Hematopoietic multipotent progenitor cell treated with erythropoietin and hydrocortisone succinate and interleukin-3 and kit ligand, for 8 days (in vitro differentiated cells): Measurements from ENCODE around the gene MYO5A.

ENCODE experiments used
- DNase-seq: peaks from one replicate; pipeline ENCODE4 v3.0.0-alpha.2; 2015

The MYO5A gene

GRCh38 chr15:52284164-52284563 is 244.5 kb downstream of the MYO5A start:
- no peak for DNase-seq

- no peak for DNase-seq
These were observed 245.4 kb downstream of the MYO5A start for GRCh38 chr15:52283281-52283680.

GRCh38 chr15:52282418-52282817 is 246.3 kb downstream of the MYO5A start:
- no peak for DNase-seq

DNA sequence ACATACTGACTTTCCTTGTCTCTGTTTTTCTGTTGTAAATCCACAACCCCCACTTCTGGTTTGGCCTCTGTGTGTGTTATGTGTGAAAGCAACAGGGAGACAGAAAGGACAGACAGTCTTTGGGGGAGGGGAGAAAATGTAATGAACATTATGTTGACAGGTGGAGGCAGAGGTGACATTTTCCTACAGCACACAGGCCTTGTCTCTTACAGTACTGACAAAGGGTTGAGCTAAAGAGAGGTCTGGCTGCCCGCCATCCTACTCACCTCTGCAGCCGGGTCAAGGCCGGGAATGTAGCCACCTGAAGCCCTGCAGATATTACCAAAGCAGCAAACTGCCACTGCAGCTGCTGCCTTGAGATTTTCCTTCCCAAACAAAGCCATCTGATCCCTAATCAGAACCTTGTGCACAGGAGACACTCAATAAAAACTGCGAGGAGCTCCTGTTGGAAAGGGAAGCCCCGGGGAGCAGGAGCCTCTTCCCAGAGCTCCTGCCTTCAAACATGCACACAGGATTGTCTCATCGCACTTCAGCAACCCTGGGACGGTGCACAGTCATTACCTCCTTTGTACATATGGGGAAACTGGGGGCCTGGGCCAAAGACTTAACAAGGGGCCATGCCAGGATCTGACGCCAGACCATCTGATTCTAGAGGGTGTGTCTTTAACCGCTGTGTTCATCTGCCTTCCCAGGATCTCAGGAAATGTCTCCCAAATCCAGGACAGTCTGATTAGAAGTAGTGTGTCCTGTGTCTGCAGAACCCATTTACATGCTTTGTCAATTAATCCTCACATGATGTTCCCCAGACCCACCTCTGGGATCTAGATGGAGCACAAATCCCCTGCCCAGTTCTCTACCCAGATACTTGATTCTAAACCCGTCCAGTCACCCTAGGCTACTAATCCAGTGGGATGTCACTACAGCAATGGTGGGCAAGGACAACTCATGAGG is 247.3 kb downstream of the MYO5A start:
- no peak for DNase-seq

GRCh38 chr15:52280326-52281084 is 248.2 kb downstream of the MYO5A start:
- no peak for DNase-seq

GRCh38 chr15:52278636-52279367 is 249.9 kb downstream of the MYO5A start:
- DNase-seq = no peak

DNA sequence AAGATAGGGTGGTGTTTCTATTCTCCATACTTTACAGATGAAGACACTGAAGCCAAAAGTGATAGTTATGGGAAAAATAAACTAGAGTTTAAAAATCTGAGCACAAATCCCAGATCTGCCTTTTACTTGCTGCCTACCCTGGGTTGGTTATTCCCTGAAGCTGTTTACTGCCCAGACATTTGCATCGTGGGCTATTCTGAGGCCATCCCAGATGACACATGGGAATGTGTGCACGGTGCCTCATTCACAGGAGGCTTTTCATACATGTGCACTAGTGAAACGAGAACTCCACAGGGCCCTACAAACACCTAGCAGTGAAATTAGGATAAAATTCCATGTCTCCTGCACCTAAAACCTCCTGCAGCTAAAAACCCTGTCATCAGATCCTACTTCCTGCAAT is 250.5 kb downstream of the MYO5A start:
- no peak for DNase-seq

- no peak for DNase-seq
These were observed 251.1 kb downstream of the MYO5A start for GRCh38 chr15:52277575-52277974.

DNA sequence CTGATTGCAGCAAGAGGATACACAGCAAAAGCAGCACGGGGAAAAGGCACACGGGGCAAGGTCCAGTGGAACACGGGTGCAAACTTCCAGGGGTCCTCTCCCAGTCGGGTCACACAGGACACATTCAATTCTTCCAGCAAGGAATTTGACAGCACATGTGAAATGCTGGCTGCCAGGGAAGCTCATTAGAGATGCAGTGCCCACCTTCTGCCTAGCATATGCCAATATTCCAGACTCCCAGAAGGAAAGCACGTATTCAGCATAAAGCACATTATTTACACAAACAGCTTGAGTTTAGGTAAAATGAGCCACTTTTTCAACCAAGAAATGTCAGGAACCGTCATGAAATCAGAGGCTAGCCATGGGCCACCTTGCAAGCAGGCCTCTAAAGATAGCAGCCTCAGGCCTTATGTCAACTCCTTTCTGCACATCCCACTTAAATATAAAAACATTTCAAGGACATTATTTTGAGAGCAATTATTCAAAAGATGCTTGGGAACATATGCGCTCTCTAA is 252.4 kb downstream of the MYO5A start:
- no peak for DNase-seq

DNA sequence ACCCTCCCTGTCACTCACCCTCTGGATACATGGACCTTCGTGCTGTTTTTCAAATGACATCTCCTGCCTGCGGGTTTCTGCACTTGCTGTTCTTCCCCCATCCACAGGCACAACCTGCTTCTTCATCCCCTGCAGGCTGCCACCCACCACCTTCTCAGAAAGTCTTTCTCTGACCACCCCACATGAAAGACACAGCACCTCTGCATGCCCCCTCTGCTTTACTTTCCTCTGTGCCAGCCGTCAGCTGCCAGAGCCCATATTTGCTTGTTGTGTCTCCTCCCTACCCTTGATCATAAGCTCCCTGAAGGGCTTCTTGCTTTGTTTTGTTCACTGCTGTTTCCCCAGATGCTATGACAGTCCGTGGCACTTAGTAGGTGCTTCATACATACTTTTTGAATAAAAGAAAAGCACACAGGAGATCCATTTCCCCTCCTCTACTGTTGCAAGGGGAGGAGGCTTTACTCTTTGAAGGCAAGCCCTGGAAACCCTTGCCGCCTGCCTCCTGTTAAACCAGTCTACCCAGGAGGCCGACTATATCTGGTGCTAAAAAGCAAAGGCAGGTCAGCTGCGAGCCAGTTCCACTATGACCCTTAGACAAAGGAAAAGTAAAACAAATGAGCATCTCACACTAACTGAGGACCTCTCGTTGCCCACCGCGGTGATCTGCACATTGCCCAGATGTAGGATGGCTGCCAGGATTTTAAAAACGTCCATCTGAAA is 265.0 kb downstream of the MYO5A start:
- no peak for DNase-seq

GRCh38 chr15:52262364-52262763 is 266.3 kb downstream of the MYO5A start:
- no peak for DNase-seq

DNA sequence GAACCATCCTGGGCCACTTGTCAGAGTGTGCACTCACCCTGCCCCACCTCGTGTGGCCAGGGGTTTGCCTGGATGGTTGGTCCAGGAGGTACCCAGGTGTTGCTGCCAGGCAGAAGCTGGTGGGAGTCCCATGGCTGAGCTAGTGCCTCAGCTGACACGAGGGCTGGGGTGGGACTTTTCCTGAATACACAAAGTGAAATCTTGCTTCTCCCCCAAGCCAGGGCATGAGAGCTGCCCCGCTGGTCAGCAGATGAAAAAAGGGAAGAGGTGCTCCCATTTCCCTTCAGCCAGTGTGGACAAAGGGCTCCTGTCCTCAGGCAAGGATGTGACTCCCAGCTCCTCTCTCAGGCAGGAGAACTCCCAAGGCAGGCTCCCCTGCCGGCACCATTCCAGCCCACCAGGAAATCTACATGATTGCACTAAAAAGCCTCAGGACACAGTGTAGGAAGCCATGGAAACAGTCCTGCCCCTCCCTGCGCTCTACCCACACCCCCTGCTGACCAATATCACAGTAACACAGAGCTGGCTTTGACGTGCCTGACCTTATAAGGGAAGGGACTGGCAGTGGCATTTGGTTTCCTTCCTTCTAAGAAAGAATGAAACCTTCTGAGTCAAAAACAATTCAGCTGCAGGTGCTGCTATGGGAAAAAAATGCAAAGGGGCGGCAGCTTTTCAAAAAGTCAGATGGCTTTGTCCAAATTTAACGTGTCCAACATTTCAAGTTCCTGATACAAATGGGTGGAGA is 267.0 kb downstream of the MYO5A start:
- DNase-seq = peak; percentile 51

DNA sequence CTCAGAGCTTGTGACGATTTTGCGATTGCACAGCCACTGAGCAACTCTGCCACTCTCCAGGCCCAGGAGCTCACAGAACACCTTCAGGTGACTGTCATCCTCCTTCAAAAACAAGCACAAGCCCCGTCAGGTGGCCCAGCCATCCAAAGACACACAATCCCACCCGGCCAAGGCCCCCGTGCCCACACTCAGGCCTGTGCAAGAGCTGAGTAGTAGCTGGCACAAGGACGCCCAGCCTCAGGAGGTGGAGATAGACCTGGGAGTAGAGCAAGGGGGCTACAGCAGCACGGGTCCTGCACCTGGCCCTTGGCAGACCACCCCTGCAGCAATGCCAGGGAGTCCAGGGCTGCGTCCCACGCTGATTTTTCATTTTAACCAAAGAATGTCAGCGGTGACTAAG is 267.7 kb downstream of the MYO5A start:
- DNase-seq = no peak

GRCh38 chr15:52259503-52259902 is 269.2 kb downstream of the MYO5A start:
- no peak for DNase-seq

DNA sequence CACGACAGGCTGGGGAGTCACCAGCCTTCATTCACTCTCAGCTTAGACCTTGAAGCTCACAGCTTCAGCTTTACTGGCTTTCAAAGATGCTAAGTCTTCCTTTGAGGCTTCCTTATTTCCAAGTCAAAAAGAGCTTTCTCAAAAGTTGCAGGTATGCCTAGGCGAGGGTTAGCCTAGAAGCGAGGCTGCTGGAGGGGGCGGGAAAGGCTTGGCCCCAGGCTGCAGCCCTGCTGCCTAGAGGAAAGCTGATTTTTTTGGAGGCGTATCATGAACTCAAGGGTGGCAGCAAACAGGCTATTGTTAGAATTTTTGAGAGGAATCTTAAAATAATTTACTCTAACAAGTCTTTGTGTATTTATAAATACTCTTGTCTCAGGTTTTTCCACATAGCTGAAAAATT is 270.2 kb downstream of the MYO5A start:
- DNase-seq = no peak

DNA sequence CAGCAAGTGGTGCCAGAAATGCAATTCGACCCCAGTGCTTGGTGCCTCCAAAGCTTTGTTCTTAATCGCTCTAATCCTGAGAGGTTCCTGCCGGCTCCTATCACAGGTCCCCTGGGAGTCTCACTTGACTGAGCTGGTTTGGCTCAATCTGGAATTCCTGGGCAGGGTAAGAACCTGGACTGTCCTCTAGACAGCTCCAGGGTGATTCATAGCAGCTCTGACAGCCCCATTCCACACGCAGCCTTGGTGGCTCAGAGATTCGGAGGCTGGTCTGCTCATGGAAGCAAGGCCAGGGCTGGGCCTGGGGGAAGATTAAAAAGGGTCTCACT is 271.0 kb downstream of the MYO5A start:
- DNase-seq = no peak
